CD4-positive, alpha-beta T cell treated with Interleukin-6 for 4 hours (primary cell): ENCODE results near the gene INTS7.
"Not testable (repeated sequence)": the region's sequence is repeated elsewhere in the genome, so short reads cannot be mapped to it uniquely, and the experiment has no call there.

ENCODE experiments used
- DNase-seq: peaks from one replicate; pipeline ENCODE4 v3.0.0-alpha.2; 2020; ENCODE audit warnings: mixed read lengths

The INTS7 gene

GRCh38 chr1:211975152-211975941 is 60.0 kb downstream of the INTS7 start:
- no peak for DNase-seq

DNA sequence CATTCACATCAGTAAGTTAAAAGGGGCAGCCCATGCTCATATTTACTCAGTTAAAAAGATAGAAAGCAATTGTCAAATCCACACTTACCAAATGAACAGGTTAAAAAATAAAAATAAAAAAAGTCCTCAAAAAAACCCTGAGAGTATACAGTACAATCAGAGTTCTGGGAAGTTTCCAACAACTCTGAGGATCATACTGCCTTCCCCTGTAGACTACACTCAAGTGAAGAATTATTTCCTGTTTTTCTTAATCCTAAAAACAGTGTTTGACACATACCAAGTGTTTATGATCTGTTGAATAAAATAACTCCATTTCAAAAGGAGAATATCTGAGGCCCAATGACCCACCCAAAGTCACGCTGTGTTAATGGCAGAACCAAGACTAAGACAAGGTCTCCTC is 61.8 kb downstream of the INTS7 start:
- no peak for DNase-seq

- no peak for DNase-seq
Observed at GRCh38 chr1:211968200-211968834, 67.0 kb downstream of the INTS7 start.

DNA sequence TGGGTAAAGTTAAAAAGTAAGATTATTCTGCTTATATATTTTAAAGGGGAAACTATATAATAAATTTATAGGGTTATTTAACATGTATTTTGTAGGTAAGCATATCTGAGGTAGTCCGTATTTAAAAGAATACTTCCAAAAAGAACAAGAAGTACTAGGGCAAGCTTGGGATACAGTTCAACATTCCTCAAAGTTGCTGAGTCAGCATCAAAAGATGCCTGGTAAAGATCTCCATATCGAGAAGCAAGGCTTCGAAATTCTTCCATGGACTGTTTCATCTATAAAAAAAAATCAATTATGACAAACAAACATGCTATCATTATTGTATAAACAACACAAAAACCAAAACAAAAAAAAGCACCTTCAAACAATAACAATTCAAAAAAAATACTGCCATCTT is 67.7 kb downstream of the INTS7 start:
- no peak for DNase-seq

- DNase-seq: no peak
Observed at GRCh38 chr1:211965108-211965805, 70.1 kb downstream of the INTS7 start.

- DNase-seq: no peak
Observed at GRCh38 chr1:211959680-211960079, 75.7 kb downstream of the INTS7 start.

DNA sequence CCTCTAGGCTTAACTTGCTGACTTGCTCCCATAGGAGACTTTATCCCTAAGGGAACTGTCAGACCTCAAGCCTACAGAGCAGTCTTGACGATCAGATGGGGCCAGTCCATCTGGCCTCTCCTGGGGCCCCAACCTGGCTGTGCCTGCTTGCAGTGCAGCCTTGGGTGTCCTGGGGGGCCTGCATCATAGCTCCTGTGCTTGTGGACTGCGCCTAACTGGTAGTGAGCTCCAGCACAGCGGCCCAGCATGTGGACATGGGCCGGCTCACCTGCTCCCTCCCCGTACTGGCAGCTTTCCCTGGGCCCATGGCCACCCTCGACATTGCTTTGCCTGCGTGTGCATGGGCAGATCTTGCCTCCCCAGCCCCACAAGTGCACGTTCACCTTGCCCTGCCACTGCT is 76.1 kb downstream of the INTS7 start:
- no peak for DNase-seq

- DNase-seq: not testable (repeated sequence)
Observed at GRCh38 chr1:211954028-211954427, 81.3 kb downstream of the INTS7 start.

GRCh38 chr1:211953543-211953942 is 81.8 kb downstream of the INTS7 start:
- DNase-seq: not testable (repeated sequence)

- no peak for DNase-seq
Observed at GRCh38 chr1:211952299-211952698, 83.1 kb downstream of the INTS7 start.

GRCh38 chr1:211951856-211952255 is 83.5 kb downstream of the INTS7 start:
- no peak for DNase-seq

DNA sequence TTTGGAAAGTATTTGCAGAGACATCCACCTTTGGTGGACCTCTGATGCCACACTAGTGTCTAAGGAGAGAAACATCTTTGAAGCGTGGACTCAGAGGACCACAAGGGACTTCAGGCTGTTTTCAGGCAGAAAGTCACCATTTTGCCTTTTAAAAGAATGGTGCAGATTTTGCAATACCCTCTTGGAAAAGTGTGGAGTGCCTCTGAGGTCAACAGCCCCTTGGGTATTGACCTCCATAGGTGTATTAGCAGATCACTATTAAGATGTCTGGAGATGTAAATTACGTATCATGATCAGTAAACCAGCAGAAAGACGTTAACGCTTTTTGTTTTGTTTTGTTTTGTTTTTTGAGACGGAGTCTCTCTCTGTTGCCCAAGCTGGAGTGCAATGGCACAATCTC is 87.0 kb downstream of the INTS7 start:
- DNase-seq: no peak

DNA sequence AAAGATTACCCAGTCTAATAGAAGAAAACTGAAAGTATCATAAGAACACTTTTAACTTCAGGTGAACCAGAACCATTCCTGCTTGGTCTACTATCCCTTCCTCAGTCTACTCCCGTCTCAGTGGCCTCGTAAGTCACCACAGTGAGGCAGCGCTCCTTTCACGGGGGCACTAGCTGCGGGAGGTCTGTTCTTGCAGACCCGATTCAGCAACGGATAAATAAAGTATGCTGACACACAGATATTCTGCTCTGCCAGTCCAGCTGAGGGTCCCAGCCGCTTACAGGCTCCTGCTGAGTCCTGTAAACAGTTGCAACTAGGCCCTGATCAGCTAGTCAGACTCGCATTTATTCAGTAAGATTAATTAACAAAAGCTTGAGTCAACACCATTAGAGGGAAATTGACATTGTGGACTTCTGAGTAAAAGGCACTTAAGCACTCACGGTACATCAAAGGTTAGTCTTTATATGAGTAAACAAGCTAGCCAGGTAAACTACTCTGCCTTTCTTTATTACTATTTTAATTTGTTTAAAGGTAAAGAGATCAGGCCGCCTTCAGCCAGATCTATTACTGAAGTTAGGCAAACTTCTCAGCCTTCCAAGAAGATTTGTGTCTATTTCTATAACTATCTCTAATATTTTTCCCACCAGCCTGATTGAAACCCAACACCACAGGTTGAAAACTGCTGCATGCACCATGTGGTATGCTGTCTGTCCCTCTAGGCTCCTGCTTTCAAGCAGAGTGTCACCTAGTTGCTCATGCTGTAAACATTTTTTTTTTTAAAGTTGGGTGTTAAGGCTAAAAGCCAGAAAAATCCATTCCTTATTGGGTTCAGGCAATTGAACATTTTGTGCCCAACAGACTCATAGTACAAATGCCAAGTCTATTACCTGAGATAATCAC is 87.7 kb downstream of the INTS7 start:
- no peak for DNase-seq

DNA sequence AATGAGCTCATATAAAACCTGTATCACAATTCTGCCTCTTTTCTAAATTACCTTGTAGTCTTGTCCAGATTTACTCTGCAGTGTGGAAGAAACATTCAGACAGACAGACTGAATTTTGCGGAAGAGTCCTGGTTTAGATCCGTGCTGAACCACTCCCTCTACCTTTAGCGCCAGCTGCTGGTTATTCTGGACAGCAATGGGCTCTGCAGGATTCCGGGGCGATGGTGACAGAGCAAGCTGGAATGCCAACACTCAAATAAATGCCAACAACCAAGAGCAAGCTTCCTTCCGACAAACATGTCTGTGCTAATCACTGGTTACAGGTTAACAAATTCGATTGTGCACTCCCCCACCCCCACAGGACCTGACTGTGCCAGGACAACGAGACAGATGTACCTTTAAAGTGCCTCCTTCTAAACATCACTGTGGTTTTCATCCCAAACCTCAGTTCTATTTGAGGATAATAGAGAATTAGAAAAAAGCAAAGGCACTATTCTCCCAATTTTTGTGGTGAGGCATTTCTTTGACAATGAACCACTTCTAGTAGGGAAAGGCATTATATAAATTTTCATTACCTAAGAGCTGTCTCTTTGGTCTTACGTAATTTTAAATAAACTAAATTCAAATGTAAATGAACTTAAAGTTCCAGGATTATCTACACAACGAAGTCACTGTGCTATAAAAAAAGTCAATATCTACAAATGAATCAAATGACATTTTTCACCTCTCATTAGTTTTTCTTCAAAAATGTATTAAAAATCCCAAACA is 90.4 kb downstream of the INTS7 start:
- no peak for DNase-seq

GRCh38 chr1:211942583-211942982 is 92.8 kb downstream of the INTS7 start:
- no peak for DNase-seq

DNA sequence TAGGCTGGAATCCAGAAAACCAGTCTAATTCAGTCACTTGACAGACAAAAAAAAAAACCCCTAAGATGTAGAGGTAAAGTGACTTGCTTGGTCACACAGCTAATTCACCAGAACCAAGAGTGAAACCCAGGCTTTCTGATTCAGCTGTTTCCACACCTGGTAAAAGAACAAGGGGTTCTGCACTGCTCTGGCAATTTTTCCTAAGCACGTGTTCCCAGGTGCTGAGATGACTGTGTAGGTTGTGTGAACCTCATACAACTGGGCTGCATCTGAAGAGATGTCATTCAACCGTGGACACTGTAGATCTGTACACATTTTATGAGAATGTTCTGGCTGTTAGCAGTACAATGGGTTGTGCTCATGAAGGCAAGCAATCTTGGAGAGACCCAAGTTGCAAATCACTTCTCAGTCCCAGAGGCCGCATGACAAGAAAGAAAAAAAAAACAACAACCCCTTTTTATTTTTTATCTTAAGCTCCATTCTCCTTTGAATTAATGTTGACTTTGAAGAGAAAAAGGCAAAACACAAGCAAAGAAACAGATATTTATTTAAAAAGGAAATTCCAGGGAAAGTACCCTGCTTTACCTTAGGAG is 95.4 kb downstream of the INTS7 start:
- DNase-seq: no peak

- no peak for DNase-seq
Observed at GRCh38 chr1:211938561-211938997, 96.8 kb downstream of the INTS7 start.

DNA sequence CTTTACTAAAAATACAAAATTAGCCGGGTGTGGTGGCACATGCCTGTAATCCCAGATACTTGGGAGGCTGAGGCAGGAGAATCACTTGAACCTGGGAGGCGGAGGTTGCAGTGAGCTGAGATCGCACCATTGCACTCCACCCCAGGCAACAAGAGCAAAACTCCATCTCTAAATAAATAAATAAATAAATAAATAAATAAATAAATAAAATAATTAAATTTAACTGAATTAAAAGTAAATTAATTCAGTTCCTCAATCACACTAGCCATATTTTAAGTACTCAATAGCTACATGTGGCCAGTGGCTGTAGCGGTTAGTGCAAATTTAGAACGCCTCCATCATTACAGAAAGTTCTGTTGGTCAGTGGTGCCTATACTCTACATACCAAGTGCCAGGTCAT is 97.9 kb downstream of the INTS7 start:
- not testable (repeated sequence) for DNase-seq

DNA sequence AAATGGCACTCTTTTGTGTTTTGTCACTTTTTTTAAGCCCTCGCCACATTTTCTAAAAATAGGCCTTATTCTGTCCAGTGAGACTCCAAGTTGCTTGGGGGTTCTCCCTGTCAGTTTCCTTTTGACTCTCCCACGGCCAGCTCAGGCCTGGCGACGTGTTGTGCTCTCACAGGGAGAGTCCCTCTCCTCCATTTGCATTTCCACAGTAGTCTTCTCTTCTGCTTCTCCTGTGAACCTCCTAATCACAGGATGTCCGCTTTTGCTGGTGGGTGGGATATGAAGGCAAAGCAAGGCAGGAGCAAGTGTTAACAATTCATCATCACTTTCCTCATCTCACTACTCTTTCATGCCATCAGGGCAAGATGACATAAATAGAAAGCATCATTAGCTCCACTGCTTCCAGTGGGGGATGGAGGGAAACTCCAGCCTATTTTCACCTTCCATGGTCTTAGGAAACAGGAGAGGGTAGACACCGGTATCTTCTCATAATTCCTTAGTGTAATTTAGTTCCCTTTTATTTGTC is 99.8 kb downstream of the INTS7 start:
- DNase-seq: no peak

DNA sequence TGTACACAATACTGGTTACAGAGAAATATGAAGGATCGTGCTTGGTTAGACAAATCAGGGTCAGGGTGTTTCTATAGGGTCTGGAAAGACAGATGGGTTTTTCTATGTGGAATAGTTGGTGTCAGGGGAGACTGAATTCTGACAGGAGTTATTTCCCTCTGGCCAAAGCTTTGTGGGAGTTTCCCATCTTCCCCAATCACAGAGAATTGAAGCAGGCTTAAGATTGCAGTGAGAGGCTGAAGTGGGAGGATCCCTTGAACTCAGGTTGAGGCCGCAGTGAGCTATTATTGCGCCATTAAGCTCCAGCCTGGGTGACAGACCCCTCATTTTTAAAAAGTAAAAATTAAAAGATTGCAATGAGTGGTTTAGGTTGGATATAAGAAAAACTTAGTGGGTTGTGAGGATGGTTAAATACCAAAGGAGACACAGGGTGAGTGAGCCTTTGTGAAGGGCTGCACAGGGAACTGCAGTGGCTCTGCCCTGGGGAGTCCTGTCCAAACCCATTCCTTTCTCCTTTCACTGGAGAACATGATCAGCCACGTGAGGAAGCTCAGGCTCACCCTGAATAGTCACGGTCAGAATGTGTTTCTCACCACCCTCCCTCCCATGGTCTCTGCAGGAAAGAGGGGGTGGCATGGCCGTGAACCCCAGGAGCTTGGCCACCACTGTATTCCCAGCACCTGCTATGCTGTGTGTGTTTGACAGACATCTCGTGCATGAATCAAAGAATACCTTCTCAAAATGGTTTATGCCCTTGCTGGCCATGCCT is 101.2 kb downstream of the INTS7 start:
- no peak for DNase-seq

GRCh38 chr1:211932933-211933254 is 102.5 kb downstream of the INTS7 start:
- DNase-seq: no peak
